ENCODE measurements around the gene FLII.

DNA sequence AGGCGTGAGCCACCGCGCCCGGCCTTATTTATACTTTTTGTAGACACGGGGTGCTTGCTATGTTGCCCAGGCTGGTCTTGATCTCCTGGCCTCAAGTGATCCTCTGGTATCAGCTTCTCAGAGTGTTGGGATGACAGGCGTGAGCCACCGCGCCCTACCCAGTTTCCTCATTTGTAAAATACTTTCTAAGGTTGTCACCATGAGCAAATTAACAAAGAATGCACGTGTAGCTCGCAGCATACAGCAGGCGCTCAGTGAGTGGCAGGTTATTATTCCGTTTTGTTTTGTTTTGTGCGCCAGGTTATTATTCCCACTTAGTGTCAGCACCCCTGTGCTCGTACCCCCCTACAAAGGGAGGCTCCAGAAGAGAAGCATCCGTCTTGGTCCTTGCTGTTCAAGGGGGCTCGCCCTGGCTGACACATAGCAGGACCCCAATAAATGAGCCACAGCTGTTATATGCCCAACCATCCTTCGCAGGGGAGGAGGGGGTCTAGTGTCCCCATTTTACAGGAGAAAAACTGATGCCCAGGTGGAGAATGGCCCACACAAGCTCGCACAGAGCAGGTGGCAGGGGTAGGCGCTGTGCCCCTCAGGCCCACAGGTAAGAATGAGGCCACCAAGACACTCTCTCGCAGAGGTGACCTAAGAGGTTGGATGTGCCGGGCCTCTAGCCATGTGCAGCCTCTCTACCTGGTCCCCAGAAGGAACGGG lies 1.2 kb upstream of the FLII start:
- TF ChIP-seq, protein P1, sequence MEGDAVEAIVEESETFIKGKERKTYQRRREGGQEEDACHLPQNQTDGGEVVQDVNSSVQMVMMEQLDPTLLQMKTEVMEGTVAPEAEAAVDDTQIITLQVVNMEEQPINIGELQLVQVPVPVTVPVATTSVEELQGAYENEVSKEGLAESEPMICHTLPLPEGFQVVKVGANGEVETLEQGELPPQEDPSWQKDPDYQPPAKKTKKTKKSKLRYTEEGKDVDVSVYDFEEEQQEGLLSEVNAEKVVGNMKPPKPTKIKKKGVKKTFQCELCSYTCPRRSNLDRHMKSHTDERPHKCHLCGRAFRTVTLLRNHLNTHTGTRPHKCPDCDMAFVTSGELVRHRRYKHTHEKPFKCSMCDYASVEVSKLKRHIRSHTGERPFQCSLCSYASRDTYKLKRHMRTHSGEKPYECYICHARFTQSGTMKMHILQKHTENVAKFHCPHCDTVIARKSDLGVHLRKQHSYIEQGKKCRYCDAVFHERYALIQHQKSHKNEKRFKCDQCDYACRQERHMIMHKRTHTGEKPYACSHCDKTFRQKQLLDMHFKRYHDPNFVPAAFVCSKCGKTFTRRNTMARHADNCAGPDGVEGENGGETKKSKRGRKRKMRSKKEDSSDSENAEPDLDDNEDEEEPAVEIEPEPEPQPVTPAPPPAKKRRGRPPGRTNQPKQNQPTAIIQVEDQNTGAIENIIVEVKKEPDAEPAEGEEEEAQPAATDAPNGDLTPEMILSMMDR (conservative IDR thresholded peaks at IDR 0.05 in 1 of 2, IDR thresholded peaks at IDR 0.05 in 1 of 2; ENCODE audit: low read depth in 1 of 2, low read length in 2 of 2): no peak
- no peak for TF ChIP-seq EZH2 (IDR thresholded peaks at IDR 0.05; ENCODE audit: low read length, missing control alignments)

Measured in fibroblast of lung (primary cell).